Esophagus muscularis mucosa (tissue), 4 donors: Measurements from ENCODE around the gene TRIM38. TPM values are rescaled to one million over a fixed set of nuclear protein-coding genes. Genes with fewer than 3 reads are reported as not detected.

ENCODE experiments used
- DNase-seq: peaks from one replicate; pipeline ENCODE4 v3.0.0-alpha.2; 2017; ENCODE audit errors: extremely low spot score
- H3K27ac ChIP-seq, 4 donors: fragments of 200-600 bp; sonication (generic); replicated peaks in 1 of 4; 1 replicate in 3 of 4; 2 replicates in 1 of 4; pipeline ENCODE4 v1.5.1; 2016 to 2019; ENCODE audit warnings: mild to moderate bottlenecking in 1 of 4
- H3K27me3 ChIP-seq, 4 donors: fragments of 200-600 bp; sonication (generic); one replicate each; pipeline versions ENCODE4 v1.5.1 to v1.6.0; 2016 to 2019
- H3K36me3 ChIP-seq, 4 donors: fragments of 200-600 bp; sonication (generic); one replicate each; pipeline ENCODE4 v1.5.1; 2016 to 2019
- H3K4me1 ChIP-seq, 4 donors: fragments of 200-600 bp; sonication (generic); one replicate each; pipeline ENCODE4 v1.5.1; 2016 to 2019
- H3K4me3 ChIP-seq, 4 donors: fragments of 200-600 bp; sonication (generic); 1 replicate in 2 of 4; 2 replicates in 2 of 4; pipeline ENCODE4 v1.5.1; 2016 to 2019; ENCODE audit warnings: mild to moderate bottlenecking in 4 of 4, moderate library complexity in 1 of 4
- H3K9me3 ChIP-seq, 4 donors: fragments of 200-600 bp; sonication (generic); 1 replicate in 3 of 4; 2 replicates in 1 of 4; pipeline ENCODE4 v1.5.1; 2016 to 2019
- CTCF ChIP-seq, 3 experiments: fragments of 200-600 bp in 2 of 3; fragments of 450-650 bp in 1 of 3; sonication (generic) in 2 of 3; IDR thresholded peaks; one replicate each; pipeline ENCODE4 v1.5.1; 2017 to 2019; ENCODE audit warnings: antibody characterized with exemption in 3 of 3, mild to moderate bottlenecking in 2 of 3, moderate library complexity in 1 of 3
- EP300 ChIP-seq: sonication (generic); formaldehyde crosslinking; IDR thresholded peaks from one replicate; pipeline ENCODE4 v1.6.1; 2017; ENCODE audit warnings: antibody characterized with exemption
- POLR2A ChIP-seq: fragments of 450-650 bp; IDR thresholded peaks from one replicate; pipeline ENCODE4 v1.6.1; 2017; ENCODE audit warnings: antibody characterized with exemption, moderate library complexity, mild to moderate bottlenecking, low read depth
- POLR2AphosphoS5 ChIP-seq, 2 donors: sonication (generic); formaldehyde crosslinking; IDR thresholded peaks; one replicate each; pipeline ENCODE4 v1.6.1; 2017; ENCODE audit warnings: antibody characterized with exemption in 2 of 2
- WGBS: methylation state at CpG from one replicate; pipeline ENCODE4 v1.1.5; 2018; 5-methylcytosine and 5-hydroxymethylcytosine counted together
- intact Hi-C: fragments of 100-400 bp; cut with DNase I; formaldehyde crosslinking; loops from one replicate; pipeline ENCODE4 v1.15.1; 2023
- total RNA-seq, 4 donors: library from RNA; depleted of rRNA; stranded (reverse); fragments of >200 nt; gene quantifications; one replicate each; pipeline versions ENCODE4 v1.1.0 to v1.2.1, GENCODE V29; 2016

TRIM38 gene
- total RNA-seq, 4 donors from 2014 or later = 5.3 to 6.4 (median 5.9) TPM

DNA sequence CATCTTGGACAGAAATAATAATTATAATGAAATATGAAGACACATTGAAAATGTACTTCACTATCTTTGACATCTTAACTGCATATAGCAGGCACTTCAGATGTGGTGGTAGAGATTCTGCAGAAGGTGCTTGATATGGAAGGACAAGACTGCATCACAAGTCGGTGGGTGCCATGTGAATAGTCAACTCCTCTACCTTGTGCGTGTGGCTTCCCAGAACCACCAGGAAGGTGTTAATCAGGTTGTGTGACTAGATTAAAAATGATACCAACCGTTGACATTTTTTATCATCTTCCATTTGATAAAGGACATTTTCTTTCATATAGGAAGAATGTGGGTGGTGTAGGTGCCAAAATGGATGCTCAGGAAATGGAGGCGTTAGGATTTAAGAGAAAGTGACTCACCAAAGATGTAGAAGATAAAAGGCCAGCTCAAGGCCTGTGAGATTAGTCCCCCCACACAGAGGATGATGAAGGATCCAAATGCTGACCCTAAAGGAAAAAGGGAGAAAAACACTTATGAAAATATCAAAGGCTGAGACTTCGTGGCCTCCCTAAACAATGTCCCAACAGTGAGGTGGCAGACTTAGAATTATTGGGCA is 44.4 kb upstream of the TRIM38 start:
- H3K36me3 ChIP-seq = no peaks in the 10 kb centered on the region
- WGBS = 74% methylated on average over 5 of the region's 5 CpGs
- intact Hi-C loops = no loop called here
- no peak overlapping the region for H3K27ac ChIP-seq
- H3K9me3 ChIP-seq = no peaks in the 10 kb centered on the region
- peaks cover 0 to 10% (median 0%) of the 10 kb centered on the region in 4 donors for H3K27me3 ChIP-seq
- no peak for DNase-seq
- H3K4me1 ChIP-seq = no peaks in the 10 kb centered on the region
- TF ChIP-seq POLR2AphosphoS5 (IDR thresholded peaks at IDR 0.05) (no peak), POLR2A (no peak), CTCF (IDR thresholded peaks at IDR 0.05) (no peak), EP300 (no peak)
- no peak overlapping the region for H3K4me3 ChIP-seq

- Histone ChIP-seq H3K9me3 (no peaks in the 10 kb centered on the region), H3K36me3 (no peaks in the 10 kb centered on the region), H3K4me1 (no peaks in the 10 kb centered on the region), H3K4me3 (no peak overlapping the region), H3K27ac (no peak overlapping the region), H3K27me3 (peaks cover 0 to 15% (median 0%) of the 10 kb centered on the region in 4 donors)
- DNase-seq = no peak
- intact Hi-C loops = no loop called here
- TF ChIP-seq POLR2A = no peak
- TF ChIP-seq POLR2AphosphoS5 (IDR thresholded peaks at IDR 0.05) = no peak
- TF ChIP-seq EP300 = no peak
- WGBS = 88% methylated on average over 5 of the region's 5 CpGs
Measured at GRCh38 chr6:25919657-25920056, 42.9 kb upstream of the TRIM38 start.

- Histone ChIP-seq H3K27ac (no peak overlapping the region), H3K4me3 (no peak overlapping the region), H3K9me3 (no peaks in the 10 kb centered on the region), H3K27me3 (peaks cover 0 to 5% (median 0%) of the 10 kb centered on the region in 4 donors), H3K36me3 (no peaks in the 10 kb centered on the region), H3K4me1 (no peaks in the 10 kb centered on the region)
- TF ChIP-seq CTCF (IDR thresholded peaks at IDR 0.05) (no peak), POLR2AphosphoS5 (IDR thresholded peaks at IDR 0.05) (no peak), POLR2A (no peak), EP300 (no peak)
- no peak for DNase-seq
- intact Hi-C loops = no loop called here
Measured at GRCh38 chr6:25921525-25922203, 40.9 kb upstream of the TRIM38 start.

- Histone ChIP-seq H3K4me1 (no peaks in the 10 kb centered on the region), H3K27ac (no peak overlapping the region), H3K27me3 (peaks cover 0 to 5% (median 0%) of the 10 kb centered on the region in 4 donors), H3K36me3 (no peaks in the 10 kb centered on the region), H3K4me3 (no peak overlapping the region), H3K9me3 (no peaks in the 10 kb centered on the region)
- DNase-seq = no peak
- whole genome bisulfite sequencing = 73% methylated on average over 2 of the region's 2 CpGs
- TF ChIP-seq POLR2AphosphoS5 (IDR thresholded peaks at IDR 0.05) (no peak), EP300 (no peak), POLR2A (no peak)
- intact Hi-C loops = no loop called here
Measured at GRCh38 chr6:25922301-25922700, 40.3 kb upstream of the TRIM38 start.

GRCh38 chr6:25925876-25926275 is 36.7 kb upstream of the TRIM38 start:
- Histone ChIP-seq H3K4me1 (no peaks in the 10 kb centered on the region), H3K27ac (no peak overlapping the region), H3K27me3 (peaks cover 0 to 5% (median 0%) of the 10 kb centered on the region in 4 donors), H3K36me3 (no peaks in the 10 kb centered on the region), H3K9me3 (no peaks in the 10 kb centered on the region), H3K4me3 (no peak overlapping the region)
- DNase-seq = no peak
- intact Hi-C loops = no loop called here
- WGBS = 63% methylated on average over 1 of the region's 1 CpG
- TF ChIP-seq CTCF (IDR thresholded peaks at IDR 0.05) = no peak
- TF ChIP-seq POLR2AphosphoS5 (IDR thresholded peaks at IDR 0.05) = no peak
- no peak for TF ChIP-seq POLR2A
